ENCODE measurements around the gene SDCCAG8. TPM values are rescaled to one million over a fixed set of nuclear protein-coding genes. Genes with fewer than 3 reads are reported as not detected.

The SDCCAG8 gene
- total RNA-seq, 1 experiment from 2014 or later = 10.0 TPM

DNA sequence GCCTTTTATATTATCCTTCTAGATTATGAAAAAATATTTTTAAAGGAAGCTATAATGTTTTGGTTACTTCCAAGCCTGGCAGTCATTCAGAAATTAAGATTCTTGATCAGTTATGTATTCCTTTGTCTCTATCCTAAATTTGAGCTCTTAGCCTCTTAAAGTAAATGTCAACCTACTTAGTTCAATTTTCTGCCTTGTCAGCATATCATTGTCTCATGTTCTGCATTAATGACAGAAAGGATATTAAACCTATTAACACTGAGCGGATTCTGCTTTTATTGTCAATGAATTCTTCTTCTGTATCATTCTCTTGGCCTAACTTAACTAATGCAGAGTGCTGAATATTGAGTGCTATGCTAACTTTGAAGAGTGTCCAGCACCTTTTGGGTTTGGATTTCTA lies 56.0 kb downstream of the SDCCAG8 start:
- H2AFZ ChIP-seq (ENCODE audit: low read length) = no peak overlapping the region
- H3K4me1 ChIP-seq (ENCODE audit: insufficient read depth, low read length) = no peaks in the 10 kb centered on the region; the same call in 1 of the 2 replicates
- no peak for DNase-seq
- no peaks in the 10 kb centered on the region for H3K79me1 ChIP-seq (ENCODE audit: insufficient read depth, low read depth, low read length, poor library complexity, severe bottlenecking)
- H4K8ac ChIP-seq (replicated peaks; ENCODE audit: insufficient read length, low read depth, low read length) = no peak overlapping the region
- Mint-ChIP-seq H3K4me1 (peaks cover 22 to 39% of the 10 kb centered on the region in 2 experiments), H3K27ac (no peak overlapping the region), H3K9me3 (no peaks in the 10 kb centered on the region), H3K4me3 (no peak overlapping the region), H3K36me3 (ENCODE audit: insufficient read depth in 1 of 3, low read depth in 3 of 3) (no peaks in the 10 kb centered on the region; a peak in 1 of 7 replicates), H3K27me3 (ENCODE audit: low read depth) (no peaks in the 10 kb centered on the region)
- no peaks in the 10 kb centered on the region for H3K9me3 ChIP-seq (ENCODE audit: control insufficient read depth, low read depth, low read length)
- no peak overlapping the region for H3K18ac ChIP-seq (ENCODE audit: insufficient read length, low read depth, low read length)
- H3K4me2 ChIP-seq (ENCODE audit: insufficient read depth, insufficient read length, low read length) = no peak overlapping the region
- H3K23me2 ChIP-seq (ENCODE audit: insufficient read length, low read depth, low read length, poor library complexity, severe bottlenecking) = no peaks in the 10 kb centered on the region
- no peak overlapping the region for H2BK20ac ChIP-seq (ENCODE audit: low read depth, low read length, poor library complexity, severe bottlenecking)
- H4K5ac ChIP-seq (ENCODE audit: insufficient read length, low read depth, low read length) = no peak overlapping the region
- no peak overlapping the region for H2BK12ac ChIP-seq (ENCODE audit: insufficient read length, low read depth, low read length)
- no peaks in the 10 kb centered on the region for H4K20me1 ChIP-seq (ENCODE audit: control insufficient read depth, insufficient read depth, insufficient read length)
- no peaks in the 10 kb centered on the region for H3K79me2 ChIP-seq (ENCODE audit: insufficient read depth, low read length)
- H2BK15ac ChIP-seq (ENCODE audit: low read depth, low read length) = no peak overlapping the region
- WGBS (ENCODE audit: extremely low coverage, insufficient read length, low lambda C conversion rate) = no CpG with 5 or more reads among the region's 1 CpG
- no peak overlapping the region for H3K27ac ChIP-seq (ENCODE audit: insufficient read length, low read depth, low read length)
- no peaks in the 10 kb centered on the region for H3K27me3 ChIP-seq (ENCODE audit: insufficient read depth, low read length)
- no peak overlapping the region for H3T11ph ChIP-seq (ENCODE audit: low read length)
- H3K4ac ChIP-seq (ENCODE audit: low read depth, low read length) = no peak overlapping the region
- no peak overlapping the region for H2AK5ac ChIP-seq (ENCODE audit: insufficient read length, low read length)
- no peak for TF ChIP-seq CTCF (conservative IDR thresholded peaks at IDR 0.05)
- no peak overlapping the region for H4K91ac ChIP-seq (ENCODE audit: insufficient read length, low read depth, low read length)
- H2BK120ac ChIP-seq (ENCODE audit: low read depth, low read length, poor library complexity, severe bottlenecking) = no peak overlapping the region
- H2BK5ac ChIP-seq (ENCODE audit: insufficient read length, low read length) = no peak overlapping the region
- H3K23ac ChIP-seq (ENCODE audit: insufficient read length, low read depth, low read length) = no peak overlapping the region
- no peak overlapping the region for H3K56ac ChIP-seq (ENCODE audit: insufficient read length, low read depth, low read length)
- no peak overlapping the region for H3K9ac ChIP-seq (ENCODE audit: extremely low read depth, insufficient read length, low read length)
- H3K14ac ChIP-seq (ENCODE audit: insufficient read depth, low read length) = no peak overlapping the region
